Cardiac fibroblast (primary cell): ENCODE data around the gene RCOR1.
A peak's percentile ranks its signal among the peaks of the same experiment; 100 is the strongest.
"Not testable (repeated sequence)": the region's sequence is repeated elsewhere in the genome, so short reads cannot be mapped to it uniquely, and the experiment has no call there.

Experiments used
- DNase-seq, 2 donors: peaks; one replicate each; pipeline versions ENCODE4 v3.0.0 to v3.0.0-alpha.2; 2010; ENCODE audit warnings: low read depth in 2 of 2
- H3K4me3 ChIP-seq, 2 donors: replicated peaks in 1 of 2; 1 replicate in 1 of 2; 2 replicates in 1 of 2; pipeline ENCODE4 v1.5.1; 2011; ENCODE audit warnings: low read depth in 2 of 2, low read length in 2 of 2, mild to moderate bottlenecking in 2 of 2, moderate library complexity in 1 of 2
- CTCF ChIP-seq: IDR thresholded peaks from one replicate; pipeline ENCODE4 v1.5.1; 2011; ENCODE audit warnings: low read depth, mild to moderate bottlenecking, low read length, inconsistent platforms

Gene RCOR1

GRCh38 chr14:102605029-102605428 is 12.6 kb downstream of the RCOR1 start:
- TF ChIP-seq CTCF, result no peak
- DNase-seq, result peak in 1 of 2 donors; percentile 47
- H3K4me3 ChIP-seq, result no peak overlapping the region

GRCh38 chr14:102606296-102606695 is 13.8 kb downstream of the RCOR1 start:
- no peak for DNase-seq
- TF ChIP-seq CTCF, result no peak

GRCh38 chr14:102608064-102608446 is 15.6 kb downstream of the RCOR1 start:
- TF ChIP-seq CTCF, result no peak
- H3K4me3 ChIP-seq, result no peak overlapping the region
- no peak for DNase-seq

More at GRCh38 chr14:102606296-102606695, 13.8 kb downstream of the RCOR1 start:
- no peak overlapping the region for H3K4me3 ChIP-seq

- DNase-seq, result peak in 1 of 2 donors; percentile 32
- H3K4me3 ChIP-seq, result no peak overlapping the region
- TF ChIP-seq CTCF, result no peak
Observed at GRCh38 chr14:102610968-102611811, 18.7 kb downstream of the RCOR1 start.

- TF ChIP-seq CTCF, result no peak
Observed at GRCh38 chr14:102616318-102616717, 23.9 kb downstream of the RCOR1 start.

GRCh38 chr14:102616799-102617198 is 24.4 kb downstream of the RCOR1 start:
- no peak for TF ChIP-seq CTCF
- H3K4me3 ChIP-seq, result no peak overlapping the region
- DNase-seq, result peak; percentile 51 to 71

More at GRCh38 chr14:102616318-102616717, 23.9 kb downstream of the RCOR1 start:
- DNase-seq, result no peak
- H3K4me3 ChIP-seq, result no peak overlapping the region

GRCh38 chr14:102619012-102619411 is 26.6 kb downstream of the RCOR1 start:
- H3K4me3 ChIP-seq, DNase-seq: not testable (repeated sequence)
